WTC11 (cell line): ENCODE results near the gene GFRA1. TPM values are rescaled to one million over a fixed set of nuclear protein-coding genes. Genes with fewer than 3 reads are reported as not detected.

ENCODE experiments used
- ATAC-seq: fragments of 200-7000 bp; cut with Tn5 transposase; 2 replicates; pipeline ENCODE4 v1.10.0; 2021; ENCODE audit warnings: mild to moderate bottlenecking, moderate library complexity
- CTCF ChIA-PET: fragments of 300-600 bp; sonication (Branson Sonifier 250); formaldehyde crosslinking; loops from one replicate; lab custom pipeline; 2021; ENCODE audit warnings: antibody characterized with exemption; lab: Charles Lee
- POLR2A ChIA-PET: fragments of 350-600 bp; sonication (Branson Sonifier 250); formaldehyde crosslinking; loops from one replicate; lab custom pipeline; 2021; ENCODE audit warnings: antibody characterized with exemption; lab: Charles Lee
- DNase-seq: peaks from one replicate; pipeline ENCODE4 v3.0.0; 2021; ENCODE audit warnings: low spot score
- H3K27ac Mint-ChIP-seq: 2 replicates; pipeline ENCODE4 v1.8.0; 2021; ENCODE audit warnings: mixed read lengths
- H3K27me3 Mint-ChIP-seq: 2 replicates; pipeline ENCODE4 v1.8.0; 2021; ENCODE audit warnings: low read depth, mild to moderate bottlenecking, moderate library complexity, mixed read lengths
- H3K36me3 Mint-ChIP-seq: 2 replicates; pipeline ENCODE4 v1.8.0; 2021; ENCODE audit warnings: mixed read lengths
- H3K4me1 Mint-ChIP-seq: 2 replicates; pipeline ENCODE4 v1.8.0; 2022; ENCODE audit warnings: mixed read lengths
- H3K4me3 Mint-ChIP-seq: 2 replicates; pipeline ENCODE4 v1.8.0; 2021; ENCODE audit warnings: mild to moderate bottlenecking, moderate library complexity, mixed read lengths
- H3K9me3 Mint-ChIP-seq: 2 replicates; pipeline ENCODE4 v1.8.0; 2021; ENCODE audit warnings: mixed read lengths
- ATF2 ChIP-seq: sonication (generic); formaldehyde crosslinking; IDR thresholded peaks from 2 replicates; pipeline ENCODE4 v1.8.1; 2022; ENCODE audit warnings: low read depth, missing genetic modification reagents, borderline replicate concordance
- CBFB ChIP-seq: sonication (generic); formaldehyde crosslinking; IDR thresholded peaks from 2 replicates; pipeline ENCODE4 v1.8.1; 2022; ENCODE audit warnings: mild to moderate bottlenecking, low read depth, missing genetic modification reagents
- CREB1 ChIP-seq: sonication (generic); formaldehyde crosslinking; IDR thresholded peaks from 2 replicates; pipeline ENCODE4 v1.8.0; 2023; ENCODE audit warnings: mild to moderate bottlenecking, missing genetic modification reagents
- CREM ChIP-seq: sonication (generic); formaldehyde crosslinking; IDR thresholded peaks from 2 replicates; pipeline ENCODE4 v1.8.1; 2022; ENCODE audit warnings: mild to moderate bottlenecking, missing genetic modification reagents, moderate library complexity
- ELF4 ChIP-seq: sonication (generic); formaldehyde crosslinking; IDR thresholded peaks from 2 replicates; pipeline ENCODE4 v1.8.1; 2022; ENCODE audit warnings: low read depth, mild to moderate bottlenecking, moderate library complexity, missing genetic modification reagents
- FOXK1 ChIP-seq: sonication (generic); formaldehyde crosslinking; IDR thresholded peaks from 2 replicates; pipeline ENCODE4 v1.8.0; 2022; ENCODE audit warnings: mild to moderate bottlenecking, moderate library complexity, missing genetic modification reagents
- FOXP4 ChIP-seq: sonication (generic); formaldehyde crosslinking; IDR thresholded peaks from 2 replicates; pipeline ENCODE4 v1.8.0; 2022; ENCODE audit warnings: mild to moderate bottlenecking, missing genetic modification reagents
- HMGXB4 ChIP-seq: sonication (generic); formaldehyde crosslinking; IDR thresholded peaks from 2 replicates; pipeline ENCODE4 v1.8.1; 2023; ENCODE audit warnings: mild to moderate bottlenecking, moderate library complexity, missing genetic modification reagents
- MLX ChIP-seq: sonication (generic); formaldehyde crosslinking; IDR thresholded peaks from 2 replicates; pipeline ENCODE4 v1.8.1; 2023; ENCODE audit warnings: mild to moderate bottlenecking, missing genetic modification reagents, moderate library complexity
- NFATC4 ChIP-seq: fragments of 250-450 bp; sonication (Bioruptor Pico); IDR thresholded peaks from 2 replicates; pipeline ENCODE4 v1.9.0; 2021; ENCODE audit warnings: mild to moderate bottlenecking
- NR3C1 ChIP-seq: sonication (generic); formaldehyde crosslinking; conservative IDR thresholded peaks from 2 replicates; pipeline ENCODE4 v1.8.1; 2023; ENCODE audit warnings: low read depth, mild to moderate bottlenecking, missing genetic modification reagents
- OVOL2 ChIP-seq: fragments of 250-450 bp; sonication (Bioruptor Pico); IDR thresholded peaks from 2 replicates; pipeline ENCODE4 v1.9.0; 2021; ENCODE audit warnings: mild to moderate bottlenecking, borderline replicate concordance
- PRDM15 ChIP-seq: sonication (generic); formaldehyde crosslinking; IDR thresholded peaks from 2 replicates; pipeline ENCODE4 v1.8.0; 2022; ENCODE audit warnings: missing genetic modification reagents
- PRRX2 ChIP-seq: fragments of 250-450 bp; sonication (Bioruptor Pico); IDR thresholded peaks from 2 replicates; pipeline ENCODE4 v1.8.0; 2021; ENCODE audit warnings: mild to moderate bottlenecking
- SMAD4 ChIP-seq: sonication (generic); formaldehyde crosslinking; IDR thresholded peaks from 2 replicates; pipeline ENCODE4 v1.8.0; 2022; ENCODE audit warnings: mild to moderate bottlenecking, missing genetic modification reagents
- TEAD4 ChIP-seq: sonication (generic); formaldehyde crosslinking; IDR thresholded peaks from 2 replicates; pipeline ENCODE4 v1.8.0; 2022; ENCODE audit warnings: mild to moderate bottlenecking, missing genetic modification reagents
- USF1 ChIP-seq: sonication (generic); formaldehyde crosslinking; IDR thresholded peaks from 2 replicates; pipeline ENCODE4 v1.8.0; 2022; ENCODE audit warnings: mild to moderate bottlenecking, missing genetic modification reagents
- ZBTB43 ChIP-seq: sonication (generic); formaldehyde crosslinking; IDR thresholded peaks from 2 replicates; pipeline ENCODE4 v1.8.1; 2023; ENCODE audit warnings: mild to moderate bottlenecking, missing genetic modification reagents
- ZNF219 ChIP-seq: sonication (generic); formaldehyde crosslinking; IDR thresholded peaks from 2 replicates; pipeline ENCODE4 v1.8.0; 2023; ENCODE audit warnings: missing genetic modification reagents, mild to moderate bottlenecking, borderline replicate concordance
- ZNF281 ChIP-seq: sonication (generic); formaldehyde crosslinking; IDR thresholded peaks from 2 replicates; pipeline ENCODE4 v1.8.0; 2023; ENCODE audit warnings: mild to moderate bottlenecking, missing genetic modification reagents
- ZNF423 ChIP-seq: fragments of 250-450 bp; sonication (Bioruptor Pico); IDR thresholded peaks from 2 replicates; pipeline ENCODE4 v2.1.2; 2022; ENCODE audit warnings: mild to moderate bottlenecking, moderate library complexity
- total RNA-seq: library from RNA; stranded (reverse); gene quantifications from 3 replicates; pipeline ENCODE4 v1.2.3, GENCODE V29; 2021

Gene GFRA1
- total RNA-seq, 1 experiment from 2014 or later = 4.4 TPM

- ChIA-PET POLR2A (no interaction called here), CTCF (no interaction called here)
- H3K36me3 Mint-ChIP-seq = peaks cover 7% of the 10 kb centered on the region; the same call in 1 of the 2 replicates
- no peak overlapping the region for H3K27ac Mint-ChIP-seq
- no peak for ATAC-seq
- H3K4me1 Mint-ChIP-seq = no peaks in the 10 kb centered on the region
- DNase-seq = no peak
- H3K9me3 Mint-ChIP-seq = peaks cover 17% of the 10 kb centered on the region
- TF ChIP-seq CBFB (CRISPR knock-in tag) (no peak), FOXK1 (CRISPR knock-in tag) (no peak), ZNF281 (no peak), USF1 (CRISPR knock-in tag) (no peak), CREM (CRISPR knock-in tag) (no peak), TEAD4 (no peak), NR3C1 (CRISPR knock-in tag) (no peak)
- H3K4me3 Mint-ChIP-seq = no peak overlapping the region
- no peaks in the 10 kb centered on the region; the same call in 1 of the 2 replicates for H3K27me3 Mint-ChIP-seq
Observed at GRCh38 chr10:116156819-116157218, 116.2 kb downstream of the GFRA1 start.

GRCh38 chr10:116155191-116155590 is 117.8 kb downstream of the GFRA1 start:
- POLR2A ChIA-PET = no interaction called here
- H3K4me3 Mint-ChIP-seq = no peak overlapping the region
- ATAC-seq = no peak
- H3K36me3 Mint-ChIP-seq = no peaks in the 10 kb centered on the region
- CTCF ChIA-PET = interaction anchor here (1.8 kb wide), 1 partner anchor 34 kb away, joined by 7 read pairs; no protein-coding TSS in a partner anchor
- no peak for DNase-seq
- no peaks in the 10 kb centered on the region; the same call in 1 of the 2 replicates for H3K27me3 Mint-ChIP-seq
- no peak overlapping the region for H3K27ac Mint-ChIP-seq
- peaks cover 9% of the 10 kb centered on the region for H3K9me3 Mint-ChIP-seq
- no peaks in the 10 kb centered on the region for H3K4me1 Mint-ChIP-seq
- TF ChIP-seq ZBTB43 (CRISPR knock-in tag) (no peak), ELF4 (no peak), ATF2 (CRISPR knock-in tag) (no peak), SMAD4 (CRISPR knock-in tag) (no peak), HMGXB4 (CRISPR knock-in tag) (no peak), ZNF219 (no peak), ZNF423 (CRISPR knock-in tag) (no peak), MLX (CRISPR knock-in tag) (no peak), OVOL2 (no peak), NFATC4 (no peak), FOXK1 (CRISPR knock-in tag) (no peak), PRDM15 (CRISPR knock-in tag) (no peak), CREB1 (no peak), PRRX2 (CRISPR knock-in tag) (no peak), FOXP4 (CRISPR knock-in tag) (no peak)
